MG63 (cell line): Measurements from ENCODE around the gene LRRC27. TPM values are rescaled to one million over a fixed set of nuclear protein-coding genes. Genes with fewer than 3 reads are reported as not detected.

Experiments used
- DNase-seq: peaks from one replicate; pipeline ENCODE4 v3.0.0-alpha.2; 2020
- H3K27me3 ChIP-seq: fragments of 250-450 bp; sonication (Bioruptor Pico); 2 replicates; pipeline ENCODE4 v1.5.1; 2020; ENCODE audit warnings: mild to moderate bottlenecking, moderate library complexity
- H3K36me3 ChIP-seq: fragments of 250-450 bp; sonication (Bioruptor Pico); 2 replicates; pipeline ENCODE4 v1.5.1; 2020; ENCODE audit warnings: mild to moderate bottlenecking, moderate library complexity
- H3K4me3 ChIP-seq: fragments of 250-450 bp; sonication (Bioruptor Pico); 2 replicates; pipeline ENCODE4 v1.5.1; 2020; ENCODE audit warnings: mild to moderate bottlenecking, moderate library complexity
- H3K9me3 ChIP-seq: fragments of 250-450 bp; sonication (Bioruptor Pico); 2 replicates; pipeline ENCODE4 v1.5.1; 2020; ENCODE audit warnings: mild to moderate bottlenecking, moderate library complexity
- total RNA-seq: library from RNA; depleted of rRNA; stranded (reverse); fragments of >200 nt; shearing (Covaris generic); gene quantifications from 2 replicates; pipeline ENCODE4 v1.2.3, GENCODE V29; 2014; ENCODE audit warnings: low replicate concordance; rRNA removed

LRRC27 gene
- total RNA-seq, 1 experiment from 2014 or later: 8.3 TPM

DNA sequence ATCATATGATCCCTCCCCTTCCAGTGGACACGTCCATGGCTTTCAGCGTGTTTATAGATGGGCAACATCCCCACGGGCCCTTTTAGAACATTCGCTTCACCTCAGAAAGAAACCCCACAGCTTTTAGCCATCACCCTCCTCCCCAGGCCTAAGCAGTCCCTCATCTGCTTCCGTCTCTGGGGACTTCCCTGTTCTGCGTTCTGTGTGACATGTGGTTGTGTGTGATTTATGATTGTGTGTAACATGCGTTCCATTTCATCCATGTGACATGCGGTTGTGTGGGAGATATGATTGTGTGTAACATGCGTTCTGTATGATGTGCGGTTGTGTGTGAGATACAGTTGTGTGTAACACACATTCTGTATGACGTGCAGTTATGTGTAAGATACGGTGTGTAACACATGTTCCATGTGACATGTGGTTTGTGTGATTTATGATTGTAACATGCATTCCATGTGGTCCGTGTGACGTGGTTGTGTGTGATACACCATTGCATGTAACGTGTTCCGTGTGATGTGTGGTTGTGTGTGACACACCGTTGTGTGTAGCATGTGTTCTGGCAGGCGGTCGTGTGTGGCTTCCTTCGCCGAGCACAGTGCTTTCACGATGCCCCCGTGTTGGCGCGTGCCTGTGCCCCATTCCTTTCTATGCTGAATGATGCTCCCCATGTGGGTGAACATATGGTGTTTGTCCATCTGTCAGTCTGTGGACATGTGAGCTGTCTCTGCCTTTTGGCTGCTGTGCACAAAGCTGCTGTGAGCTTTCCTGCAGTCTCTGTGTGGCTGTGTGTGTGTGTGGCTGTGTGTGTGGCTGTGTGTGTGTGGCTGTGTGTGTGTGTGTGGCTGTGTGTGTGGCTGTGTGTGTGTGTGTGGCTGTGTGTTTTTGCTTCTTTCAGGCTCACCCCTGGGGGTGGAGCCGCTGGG is 91.2 kb downstream of the LRRC27 start:
- no peak for DNase-seq
- Histone ChIP-seq H3K9me3 (no peaks in the 10 kb centered on the region), H3K4me3 (no peak overlapping the region), H3K27me3 (no peaks in the 10 kb centered on the region), H3K36me3 (no peaks in the 10 kb centered on the region; the same call in 1 of the 2 replicates)

DNA sequence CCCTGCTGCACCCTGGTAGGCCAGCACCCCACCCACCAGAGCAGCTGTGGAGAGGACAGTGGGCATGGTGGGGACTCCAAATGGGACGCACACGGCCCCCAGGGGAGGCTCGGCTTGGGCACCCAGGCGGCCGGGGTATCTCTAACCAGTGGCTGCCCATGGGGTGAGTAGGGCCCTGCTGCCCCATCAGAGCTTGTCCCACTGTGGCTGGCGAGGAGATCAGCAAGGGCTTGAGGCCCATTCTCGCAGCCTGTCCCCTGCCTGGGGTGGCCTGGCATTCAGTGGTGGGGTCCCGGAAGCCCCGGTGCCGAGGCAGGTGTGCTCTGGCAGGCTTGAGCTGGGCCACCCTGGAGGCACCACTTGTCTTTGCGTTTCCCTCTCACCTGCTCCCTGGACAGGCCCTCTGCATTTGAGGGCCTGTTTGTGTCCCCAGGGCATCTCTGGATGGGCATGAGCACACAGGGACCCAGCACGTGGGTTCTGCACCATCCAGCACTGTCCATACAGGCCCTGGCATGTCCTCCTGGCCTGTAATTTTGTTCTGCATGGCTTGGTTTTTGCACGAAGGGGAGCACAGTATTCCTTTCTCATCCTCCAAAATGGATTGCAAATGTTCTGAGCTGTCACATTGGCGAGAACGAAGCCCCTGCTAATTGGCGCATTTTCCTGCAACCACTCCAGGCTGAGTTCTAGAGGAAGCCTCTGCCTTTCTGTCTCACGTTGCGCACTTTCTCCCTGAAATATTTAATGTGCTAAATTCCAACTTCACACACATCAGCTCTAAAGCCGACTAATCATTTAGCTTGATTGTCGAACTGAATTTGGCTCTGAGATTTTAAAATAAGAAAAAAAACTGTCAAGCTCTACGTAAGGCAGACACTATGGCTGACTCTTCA is 92.2 kb downstream of the LRRC27 start:
- Histone ChIP-seq H3K27me3 (no peaks in the 10 kb centered on the region), H3K9me3 (no peaks in the 10 kb centered on the region), H3K36me3 (no peaks in the 10 kb centered on the region; the same call in 1 of the 2 replicates), H3K4me3 (no peak overlapping the region)
- DNase-seq: no peak

DNA sequence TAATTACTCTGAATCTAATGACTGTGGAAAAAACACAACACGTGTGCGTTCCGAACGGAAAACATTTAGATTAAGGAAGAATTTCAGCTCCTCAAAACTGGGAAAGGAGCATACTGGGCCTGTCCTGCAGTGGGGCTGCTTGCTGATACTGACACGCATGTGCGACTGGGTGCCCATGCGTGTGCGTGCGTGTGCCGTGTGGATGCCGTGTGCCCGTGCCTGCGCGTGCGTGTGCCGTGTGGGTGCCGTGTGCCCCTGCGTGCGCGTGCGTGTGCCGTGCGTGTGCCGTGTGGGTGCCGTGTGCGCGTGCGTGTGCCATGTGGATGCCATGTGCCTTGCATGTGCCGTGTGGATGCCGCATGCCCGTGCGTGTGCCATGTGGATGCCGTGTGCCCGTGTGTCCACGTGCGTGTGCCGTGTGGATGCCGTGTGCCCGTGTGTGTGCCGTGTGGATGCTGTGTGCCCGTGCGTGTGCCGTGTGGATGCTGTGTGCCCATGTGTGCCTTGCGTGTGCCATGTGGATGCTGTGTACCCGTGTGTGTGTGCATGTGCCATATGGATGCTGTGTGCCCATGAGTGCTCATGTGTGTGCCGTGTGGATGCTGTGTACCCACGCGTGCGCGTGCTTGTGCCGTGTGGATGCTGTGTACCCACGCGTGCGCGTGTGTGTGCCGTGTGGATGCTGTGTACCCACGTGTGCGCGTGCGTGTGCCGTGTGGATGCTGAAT is 93.2 kb downstream of the LRRC27 start:
- Histone ChIP-seq H3K4me3 (no peak overlapping the region), H3K9me3 (no peaks in the 10 kb centered on the region), H3K36me3 (no peaks in the 10 kb centered on the region; the same call in 1 of the 2 replicates), H3K27me3 (no peaks in the 10 kb centered on the region)
- DNase-seq: no peak

DNA sequence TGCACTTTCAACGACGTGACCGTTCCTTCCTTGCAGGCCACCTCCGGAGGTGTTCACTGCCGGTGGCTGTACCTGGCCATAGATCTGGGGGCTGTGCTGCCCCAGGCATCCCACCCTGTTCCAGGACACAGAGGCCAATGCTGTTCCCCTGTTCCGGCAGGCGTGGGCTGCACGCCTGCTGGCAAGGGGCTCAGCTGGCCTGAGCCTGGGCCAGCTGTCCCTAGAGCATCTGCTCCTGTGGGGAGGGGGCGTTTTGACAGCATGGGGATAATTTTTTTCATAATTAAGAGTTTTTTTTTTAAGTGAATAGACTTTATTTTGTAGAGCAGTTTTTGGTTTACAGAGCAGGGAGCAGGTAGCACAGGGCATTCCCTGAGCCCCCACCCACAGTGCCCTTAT is 93.8 kb downstream of the LRRC27 start:
- no peaks in the 10 kb centered on the region; the same call in 1 of the 2 replicates for H3K36me3 ChIP-seq
- no peak for DNase-seq
- H3K27me3 ChIP-seq: no peaks in the 10 kb centered on the region

DNA sequence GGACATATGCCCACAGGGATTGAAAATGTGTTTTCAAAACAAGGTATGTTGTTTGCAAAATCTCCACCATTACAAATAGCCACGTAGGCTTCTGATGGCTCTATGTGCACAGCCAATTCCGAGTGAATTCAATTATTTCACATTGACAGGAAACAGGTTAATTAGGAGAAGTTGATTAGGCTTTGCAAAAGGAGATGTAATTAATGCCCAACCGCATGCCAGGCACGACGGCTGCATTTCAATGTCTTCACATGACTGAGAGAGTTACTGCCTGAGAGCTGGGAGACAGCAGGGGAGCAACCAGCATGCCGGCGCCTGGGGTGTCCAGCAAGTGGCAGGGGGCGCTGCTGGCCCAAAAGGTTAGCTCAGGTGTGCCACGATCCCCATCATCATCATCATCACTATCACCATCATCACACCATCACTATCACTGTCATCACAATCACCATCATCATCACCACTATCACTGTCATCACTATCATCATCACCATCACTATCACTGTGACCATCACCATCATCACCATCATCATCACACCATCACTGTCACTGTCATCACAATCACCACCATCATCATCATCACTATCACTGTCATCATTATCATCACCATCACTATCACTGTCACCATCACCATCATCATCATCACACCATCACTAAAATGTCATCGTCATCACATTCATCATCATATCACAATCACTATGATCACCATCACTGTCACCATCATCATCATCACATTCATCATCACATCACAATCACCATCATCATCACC is 95.2 kb downstream of the LRRC27 start:
- no peaks in the 10 kb centered on the region; the same call in 1 of the 2 replicates for H3K36me3 ChIP-seq
- H3K4me3 ChIP-seq: no peak overlapping the region
- no peaks in the 10 kb centered on the region for H3K27me3 ChIP-seq
- no peaks in the 10 kb centered on the region for H3K9me3 ChIP-seq
- no peak for DNase-seq

More for the DNA sequence above, 93.8 kb downstream of the LRRC27 start:
- Histone ChIP-seq H3K9me3 (no peaks in the 10 kb centered on the region), H3K4me3 (no peak overlapping the region)

DNA sequence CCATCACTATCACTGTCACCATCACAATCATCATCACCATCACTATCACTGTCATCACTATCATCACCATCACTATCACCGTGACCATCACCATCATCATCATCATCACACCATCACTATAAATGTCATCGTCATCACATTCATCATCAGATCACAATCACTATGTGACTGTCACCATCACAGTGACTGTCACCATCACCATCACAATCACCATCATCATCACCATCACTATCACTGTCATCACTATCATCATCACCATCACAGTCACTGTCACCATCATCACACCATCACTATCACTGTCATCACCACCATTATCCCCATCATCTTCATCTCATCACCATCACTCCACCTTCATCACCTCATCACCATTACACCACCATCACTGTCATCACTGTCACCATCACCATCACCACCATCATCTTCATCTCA is 96.0 kb downstream of the LRRC27 start:
- H3K36me3 ChIP-seq: no peaks in the 10 kb centered on the region; the same call in 1 of the 2 replicates
- H3K27me3 ChIP-seq: no peaks in the 10 kb centered on the region
- no peak for DNase-seq
- H3K4me3 ChIP-seq: no peak overlapping the region
- no peaks in the 10 kb centered on the region for H3K9me3 ChIP-seq

DNA sequence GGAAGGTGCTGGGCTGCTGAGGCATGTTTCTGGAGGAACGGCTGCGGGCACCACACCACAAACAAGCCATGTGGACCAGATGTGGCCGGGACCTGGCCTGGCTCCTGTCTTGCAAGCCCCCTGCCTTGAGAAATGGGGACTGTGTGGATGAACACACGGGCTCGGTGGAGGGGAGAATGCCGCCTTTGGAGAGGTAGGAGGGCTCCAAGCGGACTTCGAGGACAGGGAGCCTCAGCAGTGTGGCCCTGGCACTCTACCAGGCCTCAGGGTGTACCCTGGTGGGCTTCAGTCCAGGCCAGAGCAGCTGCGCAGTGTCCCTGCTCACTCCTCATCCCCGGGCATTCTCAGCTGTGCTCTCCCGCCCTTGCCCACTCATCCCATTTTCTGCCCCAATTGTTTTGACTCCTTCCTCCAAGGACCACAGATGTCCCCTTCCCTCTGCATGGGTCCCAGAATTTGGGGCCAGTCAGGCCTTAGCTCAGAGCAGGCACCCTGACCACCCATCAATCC is 96.5 kb downstream of the LRRC27 start:
- Histone ChIP-seq H3K36me3 (no peaks in the 10 kb centered on the region; the same call in 1 of the 2 replicates), H3K27me3 (no peaks in the 10 kb centered on the region), H3K4me3 (no peak overlapping the region), H3K9me3 (no peaks in the 10 kb centered on the region)
- DNase-seq: no peak

Other genes with a start within 250 kb of the LRRC27 start
- 16.5 and 22.3 TPM in 2 replicates for gene DPYSL4, start 145.2 kb upstream of the LRRC27 start, total RNA-seq
- 25.9 and 36.6 TPM in 2 replicates for gene STK32C, start 24.2 kb upstream of the LRRC27 start, total RNA-seq
- 20.1 and 25.2 TPM in 2 replicates for gene PWWP2B, start 65.0 kb downstream of the LRRC27 start, total RNA-seq
- gene INPP5A, start 205.6 kb downstream of the LRRC27 start, total RNA-seq: 7.6 and 17.6 TPM in 2 replicates